NCI-H1048 (cell line): ENCODE data around the gene ELP2.

Experiments
- DNase-seq: peaks from one replicate; lab custom pipeline; 2025; lab: John Stamatoyannopoulos, UW

The ELP2 gene

DNA sequence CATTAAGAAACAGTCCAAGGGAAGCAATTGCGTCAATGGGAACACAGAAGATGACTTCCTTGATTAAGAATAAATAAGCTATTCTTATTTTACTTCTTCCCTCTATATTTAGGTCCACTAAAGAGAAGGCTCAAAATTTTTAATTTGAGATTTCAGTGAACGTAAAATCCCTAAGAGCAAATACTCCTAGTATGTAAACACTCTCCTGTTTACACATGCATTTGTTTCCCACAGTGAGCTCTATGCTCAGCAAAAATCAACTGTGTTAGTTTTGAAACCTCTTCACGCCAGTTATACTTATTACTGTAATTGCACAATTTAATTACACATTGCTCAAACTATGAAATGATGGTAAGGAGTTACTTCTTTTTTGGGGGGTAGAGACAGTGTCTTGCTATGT lies 9.4 kb upstream of the ELP2 start:
- DNase-seq: no peak

DNA sequence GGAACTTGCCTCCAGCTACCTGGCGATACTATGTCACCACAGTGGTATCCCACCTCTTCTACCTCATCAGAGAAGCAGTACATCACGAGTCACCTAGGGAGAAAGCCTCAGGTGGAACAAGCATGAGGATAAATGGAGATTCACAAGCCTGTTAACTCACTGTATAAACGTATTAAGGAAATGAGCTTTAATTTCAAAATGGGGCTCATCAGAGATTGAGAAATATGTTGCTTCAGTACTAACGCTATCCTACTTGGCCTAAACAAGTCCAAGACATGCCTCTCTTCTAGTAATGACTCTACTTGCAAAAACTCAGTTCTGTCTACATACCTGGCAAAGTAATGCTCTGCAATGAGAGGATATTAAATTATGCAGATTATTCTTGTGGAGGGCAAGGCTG lies 4.9 kb upstream of the ELP2 start:
- no peak for DNase-seq

DNA sequence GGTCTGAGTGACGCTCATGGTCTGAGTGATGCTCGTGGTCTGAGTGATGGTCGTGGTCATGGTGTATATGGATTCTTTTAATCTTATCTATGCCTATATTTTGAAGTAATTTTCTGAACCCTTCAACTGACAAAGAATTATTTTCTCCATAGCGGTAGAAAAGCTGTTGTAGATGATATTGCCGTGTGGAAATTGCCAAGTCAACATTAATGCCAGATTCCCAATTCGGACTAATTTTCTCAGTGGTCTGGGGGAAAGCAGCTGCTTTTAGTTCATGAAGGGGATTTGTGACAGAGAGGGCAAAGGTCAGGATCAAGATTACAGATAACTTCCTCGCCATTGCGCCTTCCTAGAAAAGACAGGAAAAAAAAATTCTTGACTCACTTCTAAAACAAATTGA lies 3.0 kb upstream of the ELP2 start:
- DNase-seq: no peak

DNA sequence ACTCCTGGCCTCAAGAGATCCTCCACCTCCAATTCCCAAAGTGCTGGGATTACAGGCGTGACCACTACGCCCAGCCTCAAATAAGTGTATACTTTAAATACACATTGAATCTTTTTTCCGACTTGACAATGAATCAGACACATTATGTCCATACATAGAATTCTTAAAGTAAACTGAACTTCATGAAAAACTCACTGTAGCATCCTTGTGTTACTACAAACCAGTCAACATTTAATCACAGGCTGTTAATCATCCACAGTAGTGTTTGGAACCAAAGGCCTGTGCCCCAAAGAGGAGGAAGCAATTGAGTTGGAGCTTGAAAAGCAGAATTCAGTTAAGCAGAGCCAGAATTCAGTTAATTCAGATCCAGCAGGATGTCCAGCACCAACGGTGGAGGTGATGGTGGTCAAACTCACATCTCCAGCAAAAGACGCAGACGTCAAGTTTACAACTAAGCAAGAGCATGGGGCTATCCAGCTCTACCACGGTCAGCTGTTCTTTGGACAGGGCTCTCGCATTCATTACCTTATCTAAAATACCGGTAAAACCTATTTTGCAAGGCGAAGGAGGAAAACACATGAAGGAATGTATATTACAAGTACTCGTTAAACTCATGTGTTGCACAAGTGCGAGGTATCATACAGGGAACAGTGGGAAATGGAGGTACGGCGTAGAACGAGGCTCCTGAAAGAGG lies 1.7 kb upstream of the ELP2 start:
- DNase-seq: no peak

DNA sequence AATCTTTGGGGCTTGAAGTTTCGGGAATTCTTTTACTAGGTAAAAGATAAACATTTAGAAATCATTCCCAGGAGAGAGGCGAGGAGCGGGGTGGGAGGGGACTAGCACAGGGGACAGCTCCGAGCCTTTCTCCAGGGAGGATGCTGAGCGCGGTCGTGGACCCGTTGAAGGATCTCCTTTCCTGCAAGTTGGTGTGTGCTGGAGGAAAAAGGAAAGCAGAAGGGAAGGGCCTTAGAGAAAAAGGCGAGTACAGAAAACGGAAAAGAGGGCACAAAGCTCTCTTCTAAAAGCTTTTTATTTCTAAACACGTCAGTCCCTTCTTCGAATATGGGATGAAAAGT lies 1.2 kb upstream of the ELP2 start:
- DNase-seq: no peak

DNA sequence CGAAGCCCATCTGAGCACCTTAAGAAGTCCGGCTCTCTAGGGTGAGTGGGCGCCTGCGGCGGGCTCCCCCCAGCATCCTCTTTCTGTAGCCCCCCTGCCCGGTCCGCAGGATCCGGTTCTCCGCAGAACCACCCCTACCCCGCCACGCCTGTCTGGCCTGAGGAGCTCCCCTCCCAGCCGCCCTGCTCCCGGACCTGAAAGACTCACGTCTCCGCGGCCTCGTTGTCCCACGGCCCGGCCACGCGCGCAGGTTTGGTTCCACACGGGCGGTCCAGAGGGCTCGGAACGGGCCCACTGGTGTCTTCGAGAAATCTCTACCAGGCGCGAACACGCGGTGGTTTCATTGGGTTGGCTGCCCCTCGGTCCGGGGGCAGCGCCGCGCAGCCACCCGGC lies 796 bp upstream of the ELP2 start:
- no peak for DNase-seq

DNA sequence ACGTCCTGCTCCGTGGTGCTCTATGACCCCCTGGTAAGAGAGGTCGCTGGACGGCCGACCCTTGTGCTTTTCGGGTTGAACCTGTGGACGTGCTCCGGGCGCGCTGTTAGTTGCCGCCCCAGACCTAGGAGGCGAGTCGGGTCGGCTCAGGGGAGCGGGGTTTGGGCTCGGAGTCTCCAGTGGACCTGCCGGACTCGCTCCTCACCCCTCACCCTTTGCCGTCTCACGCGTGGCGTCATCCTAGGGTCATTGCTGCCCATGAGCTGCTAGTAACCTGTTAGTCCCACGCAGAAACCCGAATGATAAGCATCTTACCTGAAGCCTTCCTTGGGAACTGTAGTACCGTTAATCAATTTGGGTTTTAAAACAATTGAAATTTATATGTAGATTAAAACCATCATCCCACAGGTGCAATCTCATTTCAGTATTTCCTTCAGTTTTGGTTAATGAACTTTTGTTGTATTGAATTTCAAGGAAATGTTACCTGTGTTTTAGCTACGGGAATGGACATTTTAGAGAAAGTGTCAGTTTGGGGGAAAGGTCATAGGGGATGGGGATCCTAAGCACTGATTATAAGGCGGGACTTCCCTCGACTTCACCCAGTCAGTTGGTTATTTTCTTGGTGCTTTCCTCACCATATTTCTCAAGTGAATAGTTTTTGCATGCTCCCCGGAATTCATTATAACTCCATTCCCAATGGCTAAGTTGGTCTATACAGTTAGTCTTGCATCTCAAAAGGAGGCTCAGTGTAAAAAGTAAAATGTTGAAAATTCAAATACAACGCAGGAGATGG lies 536 bp downstream of the ELP2 start:
- DNase-seq: no peak

DNA sequence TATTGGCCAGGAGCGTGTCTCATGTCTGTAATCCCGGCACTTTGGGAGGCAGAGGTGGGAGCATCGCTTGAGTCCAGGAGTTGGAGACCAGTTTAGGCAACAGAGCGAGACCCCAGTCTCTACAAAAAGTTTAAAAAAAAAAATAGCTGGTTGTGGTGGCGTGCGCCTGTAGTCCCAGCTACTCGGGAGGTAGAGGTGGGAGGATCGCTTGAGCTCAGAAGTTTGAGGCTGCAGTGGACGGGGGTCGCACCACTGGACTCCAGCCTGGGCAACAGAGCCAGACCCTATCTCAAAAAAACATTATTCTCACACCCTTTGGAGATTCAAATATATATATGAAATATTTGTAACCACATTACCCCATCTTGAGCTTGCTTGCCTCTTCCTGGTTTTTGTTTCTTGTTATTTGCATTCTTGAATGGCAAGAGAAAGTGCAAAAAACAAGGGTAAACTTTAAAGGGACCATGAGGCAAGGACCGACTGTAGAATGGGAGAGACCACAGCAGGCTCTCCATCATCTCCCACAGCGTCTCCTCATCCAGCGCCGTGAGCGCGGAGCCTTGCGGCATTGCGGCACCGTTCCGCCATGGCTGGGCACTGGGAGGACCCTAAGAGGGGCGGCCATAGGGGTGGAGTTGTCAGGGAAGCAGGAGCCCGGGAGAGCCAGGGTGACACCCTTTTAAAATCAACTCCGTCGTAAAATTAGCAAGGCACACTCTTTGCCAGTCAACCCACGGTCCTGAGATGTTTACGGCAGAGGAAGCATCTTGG lies 1.4 kb downstream of the ELP2 start:
- no peak for DNase-seq

DNA sequence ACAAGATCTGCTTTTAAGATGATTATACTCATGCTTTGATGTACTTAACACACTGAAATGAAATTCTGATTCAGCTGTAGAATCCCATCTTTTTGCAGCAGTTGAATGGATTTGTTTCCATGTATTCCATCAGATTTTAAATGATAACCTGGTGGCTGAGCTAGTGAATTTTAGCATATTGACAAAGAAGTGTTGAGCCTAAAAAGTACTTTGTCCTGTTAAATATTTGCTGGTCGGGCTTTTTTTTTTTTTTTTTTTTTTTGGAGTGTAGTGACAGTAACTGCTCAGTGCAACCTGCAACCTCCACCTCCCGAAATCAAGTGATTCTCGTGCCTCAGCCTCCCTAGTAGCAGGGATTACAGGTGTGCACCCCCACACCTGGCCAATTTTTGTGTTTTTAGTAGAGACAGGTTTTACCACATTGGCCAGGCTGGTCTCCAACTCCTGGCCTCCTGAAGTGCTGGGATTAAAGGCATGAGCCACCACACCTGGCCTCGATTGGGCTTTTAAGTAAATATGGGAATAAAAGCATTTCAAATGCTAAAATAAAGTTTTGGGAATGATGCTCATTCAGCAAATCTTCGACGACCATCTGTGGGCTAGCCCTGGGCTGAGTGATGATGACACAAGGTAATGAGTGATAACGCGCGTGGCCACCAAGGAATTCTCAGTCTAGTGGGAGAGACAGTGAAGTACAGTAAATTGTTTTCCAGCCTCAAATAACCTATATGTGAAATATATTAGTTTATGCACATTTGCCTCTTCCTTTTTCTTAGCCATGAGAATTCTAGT lies 2.2 kb downstream of the ELP2 start:
- no peak for DNase-seq

DNA sequence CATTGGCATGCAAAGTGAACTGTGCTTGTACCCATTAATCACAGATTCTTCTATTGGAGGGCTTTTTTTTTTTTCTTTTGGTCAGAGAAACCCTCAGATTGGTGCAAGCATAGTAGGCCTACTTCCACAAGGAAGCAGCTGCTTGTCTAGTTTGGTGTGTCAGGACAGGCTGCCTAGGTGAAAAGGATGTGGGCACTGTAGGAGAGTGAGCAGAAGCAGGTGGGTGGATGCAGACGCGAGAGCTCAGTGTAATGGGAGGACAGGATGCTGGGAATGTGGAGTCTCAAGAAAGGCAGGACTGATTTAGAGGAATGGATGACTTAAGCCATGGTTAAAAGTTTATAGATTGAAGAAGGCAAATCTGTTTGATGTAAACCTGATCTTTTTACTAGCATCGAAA lies 3.1 kb downstream of the ELP2 start:
- DNase-seq: no peak

DNA sequence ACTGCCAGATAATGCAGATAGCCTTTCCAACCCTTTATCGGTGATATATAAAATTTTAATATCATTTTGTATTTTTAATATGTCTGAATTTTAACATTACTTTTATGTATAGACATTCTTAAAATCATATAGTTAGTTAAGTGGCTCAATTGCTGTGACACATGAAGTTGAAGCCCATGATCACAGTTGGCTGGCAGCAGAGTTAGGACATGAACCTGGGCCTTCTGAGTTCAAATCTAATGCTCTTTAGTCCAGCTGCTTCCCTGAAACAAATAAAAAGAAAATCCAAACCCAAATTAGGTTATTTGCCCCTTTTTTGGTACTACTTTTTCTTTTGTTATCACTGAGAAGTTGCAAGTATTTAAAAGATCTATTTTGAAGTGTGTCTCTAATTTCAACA lies 5.6 kb downstream of the ELP2 start:
- no peak for DNase-seq

DNA sequence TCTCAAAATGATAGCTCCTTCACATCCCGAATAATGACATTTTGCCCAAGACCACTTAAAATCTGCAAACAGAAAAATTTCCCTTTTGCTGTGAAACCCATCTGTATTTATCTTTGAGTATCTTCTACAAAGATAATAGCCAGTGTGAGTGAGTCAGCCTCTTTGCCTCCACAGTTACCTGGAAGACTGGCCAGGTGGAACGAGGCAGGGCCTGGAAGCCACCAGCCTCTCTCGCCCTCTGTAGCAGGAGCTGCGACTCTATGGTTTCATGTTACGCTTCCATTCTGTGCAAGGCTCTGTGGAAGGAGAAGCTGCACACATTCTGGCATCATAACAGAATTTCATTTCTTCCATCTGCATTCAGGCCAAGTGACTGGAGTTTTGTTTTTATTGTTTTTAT lies 9.5 kb downstream of the ELP2 start:
- no peak for DNase-seq

DNA sequence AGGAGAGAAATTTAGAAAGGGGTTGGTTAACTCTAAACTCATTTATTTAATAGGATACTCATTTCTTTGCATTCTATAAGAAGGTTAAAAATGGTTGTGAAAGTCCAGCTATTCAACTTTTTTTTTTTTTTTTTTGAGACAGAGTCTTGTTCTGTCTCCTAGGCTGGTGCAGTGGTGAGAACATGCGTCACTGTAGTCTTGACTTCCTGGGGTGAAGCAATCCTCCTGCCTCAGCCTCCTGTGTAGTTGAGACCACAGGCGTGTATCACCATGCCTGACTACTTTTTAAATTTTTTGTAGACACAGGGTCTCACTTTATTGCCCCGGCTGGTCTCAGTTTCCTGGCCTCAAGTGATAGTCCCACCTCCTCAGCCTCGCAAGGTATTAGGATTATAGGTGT lies 11.9 kb downstream of the ELP2 start:
- DNase-seq: no peak

DNA sequence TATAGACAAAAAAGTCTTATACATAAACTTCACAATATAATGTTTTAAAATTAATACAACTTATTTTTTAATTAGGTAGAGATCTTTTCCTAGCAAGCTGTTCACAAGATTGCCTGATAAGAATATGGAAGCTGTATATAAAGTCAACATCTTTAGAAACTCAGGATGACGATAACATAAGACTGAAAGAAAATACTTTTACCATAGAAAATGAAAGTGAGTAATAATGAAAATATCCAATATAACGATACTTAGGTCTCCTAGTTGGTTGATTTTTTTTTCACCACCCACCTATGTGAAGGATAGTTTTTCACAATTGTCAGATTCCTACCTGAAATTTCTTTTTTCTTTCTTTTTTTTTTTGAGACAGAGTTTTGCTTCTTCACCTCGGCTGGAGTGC lies 13.1 kb downstream of the ELP2 start:
- no peak for DNase-seq

DNA sequence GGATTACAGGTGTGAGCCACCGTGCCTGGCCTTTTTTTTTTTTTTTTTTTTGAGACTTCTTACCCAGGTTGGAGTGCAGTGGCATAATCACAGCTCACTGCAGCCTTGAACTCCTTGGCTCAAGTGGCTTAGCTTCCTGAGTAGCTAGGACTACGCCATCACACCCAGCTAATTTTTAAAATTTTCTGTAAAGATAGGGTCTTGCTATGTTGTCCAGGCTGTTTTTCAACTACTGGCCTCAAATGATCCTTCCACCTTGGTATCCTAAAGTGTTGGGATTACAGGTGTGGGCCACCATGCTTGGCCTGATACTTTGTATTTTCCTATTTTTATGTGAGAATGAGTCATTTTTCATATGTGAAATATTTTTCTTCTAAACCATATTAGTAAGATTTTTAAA lies 13.7 kb downstream of the ELP2 start:
- DNase-seq: no peak

DNA sequence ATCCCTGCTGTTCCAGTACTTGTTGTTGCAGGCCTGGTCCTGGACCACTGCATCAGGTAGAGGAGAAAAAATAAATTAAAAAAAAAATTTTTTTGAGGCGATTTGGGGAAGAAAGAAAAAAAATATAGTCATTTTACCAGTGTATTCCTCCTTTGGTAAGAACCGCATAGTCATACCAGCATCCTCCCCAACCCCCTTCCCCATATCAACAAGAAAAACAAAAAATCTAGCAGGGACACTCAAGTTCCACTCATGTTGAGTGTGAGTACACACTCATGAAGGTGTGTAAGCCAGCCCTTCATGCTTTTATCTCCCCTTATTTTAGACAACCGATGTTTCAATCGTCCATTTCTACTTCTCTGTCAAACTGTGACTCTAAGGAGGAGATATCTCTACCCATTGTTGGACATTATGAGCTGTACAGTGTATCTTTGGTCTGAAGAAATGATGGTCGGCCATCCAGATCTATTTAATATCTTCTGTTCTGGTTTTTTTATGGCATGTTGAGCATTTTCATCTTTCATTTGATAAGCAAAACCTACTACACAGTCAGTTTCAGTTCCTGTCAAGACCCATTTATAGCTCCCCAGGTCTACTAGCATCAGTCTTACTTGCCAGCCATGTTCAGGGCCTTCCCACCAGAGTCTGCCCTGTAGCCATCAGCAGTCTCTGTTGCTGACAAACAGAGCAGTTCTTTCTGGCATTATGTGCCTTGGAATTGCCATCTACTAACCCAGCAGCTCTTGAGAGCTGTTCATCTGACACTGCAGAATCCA lies 20.0 kb downstream of the ELP2 start:
- DNase-seq: no peak

DNA sequence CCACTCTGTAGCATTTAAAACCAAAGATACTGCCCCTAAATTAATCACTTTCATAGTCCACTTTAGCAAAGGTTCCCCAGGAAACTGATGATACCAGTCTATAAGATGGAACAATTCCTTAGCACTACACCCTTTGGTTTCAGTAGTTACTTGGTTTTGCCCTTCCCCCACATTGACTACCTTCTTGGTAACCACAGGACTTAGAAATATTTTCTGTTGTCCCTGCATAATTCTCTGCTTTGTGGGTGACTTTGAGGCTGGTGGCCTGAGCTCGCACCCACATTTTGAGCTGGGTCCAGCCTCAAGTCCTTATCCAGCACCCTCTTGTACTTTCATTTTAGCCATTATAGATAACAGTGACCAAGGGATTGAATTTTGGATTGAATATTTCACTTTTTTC lies 23.1 kb downstream of the ELP2 start:
- DNase-seq: no peak

DNA sequence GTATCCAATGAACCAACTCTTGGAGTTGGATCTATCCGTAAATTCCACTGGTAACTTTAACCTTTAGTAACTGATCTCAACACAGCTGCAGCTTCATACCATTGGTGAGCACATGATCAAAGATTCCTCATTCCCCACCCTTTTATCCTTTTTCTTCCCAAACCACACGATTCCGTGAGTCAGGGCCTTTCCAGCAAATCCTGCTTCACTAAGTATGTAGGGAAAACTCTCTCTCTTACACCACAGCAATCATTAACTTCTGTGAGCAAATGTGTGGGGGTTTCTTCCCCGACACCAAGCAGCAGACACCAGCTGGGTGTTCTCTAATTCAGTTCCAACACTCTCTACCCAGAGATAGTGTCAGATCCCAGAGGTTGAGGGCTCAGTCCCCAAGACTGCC lies 23.5 kb downstream of the ELP2 start:
- DNase-seq: no peak

DNA sequence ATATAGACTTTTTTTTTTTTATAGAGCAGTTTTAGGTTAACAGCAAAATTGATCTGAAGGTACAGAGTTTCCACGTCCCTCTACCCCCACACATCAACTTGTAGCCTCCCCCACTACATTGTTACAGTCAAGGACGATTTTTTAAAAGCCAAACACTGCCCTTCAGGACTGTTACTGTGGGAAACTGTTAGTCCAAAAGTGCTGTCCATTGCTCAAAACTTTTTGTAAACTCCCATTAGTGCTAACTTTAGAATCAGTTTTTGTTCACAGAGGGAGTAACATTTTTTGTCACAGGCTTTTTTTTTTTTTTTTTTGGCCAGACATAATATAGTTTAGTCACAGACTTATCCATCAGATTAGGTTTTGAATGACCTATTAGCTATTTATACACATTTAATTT lies 24.1 kb downstream of the ELP2 start:
- DNase-seq: no peak

DNA sequence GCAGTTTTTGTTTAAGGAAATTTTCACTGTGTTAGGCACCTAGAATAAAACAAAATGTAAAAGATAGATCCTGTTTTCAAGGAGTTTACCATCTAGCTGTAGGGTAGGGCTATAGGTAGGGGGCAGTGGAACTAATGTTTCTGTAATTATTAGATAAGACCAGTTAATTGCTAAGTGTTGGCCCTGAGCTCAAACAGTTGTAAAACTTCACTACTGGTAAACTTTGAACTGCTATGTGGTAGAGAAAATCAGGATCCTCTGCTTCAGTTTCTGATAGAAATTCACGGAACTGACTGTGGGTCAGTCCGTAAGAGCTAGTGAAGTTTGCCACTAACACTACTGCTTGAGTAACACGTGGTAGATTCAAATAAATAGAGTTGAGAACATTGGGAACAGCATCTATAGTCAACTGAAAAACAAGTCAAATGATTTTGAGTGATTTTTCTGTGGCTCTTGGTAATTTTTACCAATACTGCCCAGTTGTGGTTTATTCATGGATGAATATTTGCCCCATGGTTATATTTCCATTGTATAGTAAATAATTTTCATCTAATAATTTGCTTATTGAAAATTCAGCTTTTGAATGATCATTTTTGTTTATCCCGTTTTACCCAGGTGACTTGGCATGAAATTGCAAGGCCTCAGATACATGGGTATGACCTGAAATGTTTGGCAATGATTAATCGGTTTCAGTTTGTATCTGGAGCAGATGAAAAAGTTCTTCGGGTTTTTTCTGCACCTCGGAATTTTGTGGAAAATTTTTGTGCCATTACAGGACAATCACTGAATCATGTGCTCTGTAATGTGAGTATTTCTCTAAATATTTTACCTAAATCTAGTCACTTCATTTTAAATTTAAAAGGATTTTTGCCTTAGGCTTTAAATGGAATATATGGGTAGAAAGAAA lies 26.4 kb downstream of the ELP2 start:
- DNase-seq: no peak

DNA sequence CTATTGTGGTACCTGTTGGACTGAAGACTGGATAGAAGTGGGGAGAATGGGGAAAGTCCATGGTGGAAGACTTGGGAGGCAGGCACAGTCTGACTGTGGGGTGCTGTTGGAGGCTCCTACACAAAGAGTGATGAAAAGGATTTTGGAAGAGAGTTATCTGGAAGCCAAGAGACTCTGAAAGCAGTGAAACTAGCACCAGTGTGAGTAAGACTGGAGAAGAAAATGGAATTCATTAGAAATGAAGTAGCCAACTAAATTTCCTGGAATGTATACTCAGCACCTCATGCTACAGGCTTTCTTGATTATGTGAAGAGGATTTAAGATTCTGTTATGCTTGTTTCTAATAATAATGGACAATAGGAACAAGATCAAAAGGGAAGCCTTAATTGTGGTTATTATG lies 27.7 kb downstream of the ELP2 start:
- DNase-seq: no peak
